Ovary (tissue), 9 donors: ENCODE data around the gene ITGA3. TPM values are rescaled to one million over a fixed set of nuclear protein-coding genes. Genes with fewer than 3 reads are reported as not detected.

Experiments
- DNase-seq, 5 donors: peaks; one replicate each; pipeline ENCODE4 v3.0.0-alpha.2; 2019 to 2020
- H3K27ac ChIP-seq, 2 donors: fragments of 200-600 bp; one replicate each; pipeline versions ENCODE4 v1.5.1 to v1.8.0; 2019 to 2022
- H3K27me3 ChIP-seq: fragments of 200-600 bp; one replicate; pipeline ENCODE4 v1.8.0; 2022
- H3K36me3 ChIP-seq: fragments of 200-600 bp; sonication (generic); one replicate; pipeline ENCODE4 v1.5.1; 2019
- H3K4me1 ChIP-seq: one replicate; pipeline ENCODE4 v1.8.1; 2013; ENCODE audit warnings: mild to moderate bottlenecking, moderate library complexity; ENCODE audit not compliant: insufficient read depth
- H3K4me3 ChIP-seq: fragments of 200-600 bp; sonication (generic); one replicate; pipeline ENCODE4 v1.5.1; 2017
- H3K9me3 ChIP-seq, 2 donors: fragments of 200-600 bp in 1 of 2; sonication (generic) in 1 of 2; one replicate each; pipeline versions ENCODE4 v1.5.1 to v1.8.1; 2013 to 2019; ENCODE audit warnings: mild to moderate bottlenecking in 1 of 2, moderate library complexity in 1 of 2
- EP300 ChIP-seq: sonication (generic); formaldehyde crosslinking; IDR thresholded peaks from one replicate; pipeline ENCODE4 v1.6.1; 2017; ENCODE audit warnings: antibody characterized with exemption
- POLR2A ChIP-seq: fragments of 450-650 bp; IDR thresholded peaks from one replicate; pipeline ENCODE4 v1.6.1; 2017; ENCODE audit warnings: antibody characterized with exemption, mild to moderate bottlenecking, moderate library complexity
- WGBS, 3 donors: extraction: QIAGEN DNeasy Blood & Tissue Kit in 1 of 3; methylation state at CpG; one replicate each; pipeline versions ENCODE4 v1.1.5 to v1.1.7; 2013 to 2017; 5-methylcytosine and 5-hydroxymethylcytosine counted together
- intact Hi-C, 4 donors: fragments of 100-400 bp; cut with DNase I; formaldehyde crosslinking; loops; one replicate each; pipeline versions ENCODE4 v1.11.0 to v1.15.1; 2022 to 2023
- polyA plus RNA-seq, 2 donors: library from polyadenylated mRNA; stranded (reverse); fragments of 200-250 nt in 1 of 2; fragments of 350-450 nt in 1 of 2; fragmentation: Illumina TruSeq in 1 of 2; extraction: RNeasy Lipid Tissue Mini Kit (QIAGEN cat#74804) in 1 of 2; gene quantifications; one replicate each; pipeline ENCODE4 v1.2.3, GENCODE V29; 2013 to 2014
- total RNA-seq, 7 donors: library from RNA; depleted of rRNA in 2 of 7; stranded (reverse); fragments of >200 nt in 2 of 7; fragmentation: NEBNext Ultra II Directional in 3 of 7; extraction: Animal tissue kit (Norgen Biotek cat#: 25700) in 3 of 7; gene quantifications; one replicate each; pipeline versions ENCODE4 v1.1.0 to v1.2.4, GENCODE V29; 2016 to 2023
- TF ChIP-seq, protein P1 (sequence below), 3 donors: fragments of 450-650 bp in 2 of 3; fragments of 200-600 bp in 1 of 3; IDR thresholded peaks; one replicate each; pipeline versions ENCODE4 v1.5.1 to v1.8.0; 2016 to 2022; ENCODE audit warnings: antibody characterized with exemption in 3 of 3, mild to moderate bottlenecking in 1 of 3
- donor health status: DM: no; HTN: no; CAD: no; lungs with moderate emphysema.
- donor health status: DM: no; HTN: no; CAD: no.
- donor health status: Bipolar disorder and iron deficiency.
- donor health status: DM: yes; HTN: yes; CAD: no.
- donor health status: DM: no; HTN: no; CAD: no.
- donor health status: DM: yes; HTN: yes; CAD: no.

Gene ITGA3
- total and polyA plus RNA-seq, 9 donors, result 23.6 to 132 (median 34.2) TPM

DNA sequence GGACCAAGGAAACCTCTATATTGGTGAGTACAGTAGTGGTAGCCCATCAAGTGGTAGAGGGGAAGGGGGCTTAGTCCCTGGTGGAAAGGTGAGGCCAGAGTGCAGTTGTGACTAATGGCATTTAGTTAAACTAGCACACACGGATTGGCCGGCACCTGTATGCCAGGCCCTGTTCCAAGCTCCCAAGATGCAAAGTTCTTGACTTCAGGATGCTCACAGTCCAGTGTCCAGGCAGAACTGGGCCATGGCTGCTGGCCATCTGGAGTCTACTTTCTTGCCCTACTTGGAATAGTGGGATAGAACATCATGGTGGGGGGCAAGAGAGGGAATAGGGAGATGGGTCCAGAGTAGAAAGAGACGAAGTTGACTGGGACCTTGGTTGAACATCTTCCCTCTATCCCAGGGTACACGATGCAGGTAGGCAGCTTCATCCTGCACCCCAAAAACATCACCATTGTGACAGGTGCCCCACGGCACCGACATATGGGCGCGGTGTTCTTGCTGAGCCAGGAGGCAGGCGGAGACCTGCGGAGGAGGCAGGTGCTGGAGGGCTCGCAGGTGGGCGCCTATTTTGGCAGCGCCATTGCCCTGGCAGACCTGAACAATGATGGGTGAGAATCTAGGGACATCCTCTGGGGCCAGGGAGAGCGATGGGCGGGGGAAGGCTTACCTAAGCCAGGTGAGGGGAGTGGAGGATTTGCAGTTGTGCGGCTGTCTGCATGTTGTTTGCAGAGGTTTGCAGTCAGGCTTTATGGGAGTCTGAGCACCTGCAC lies 15.2 kb downstream of the ITGA3 start:
- Histone ChIP-seq H3K27me3 (no peaks in the 10 kb centered on the region), H3K4me3 (no peak overlapping the region), H3K4me1 (no peaks in the 10 kb centered on the region), H3K36me3 (no peaks in the 10 kb centered on the region), H3K9me3 (no peaks in the 10 kb centered on the region), H3K27ac (no peak overlapping the region)
- intact Hi-C loops, result loop anchor here in 1 of 4 donors (5.0 kb wide), 1 partner anchor 244 kb away; no protein-coding TSS in a partner anchor
- DNase-seq, result no peak
- 91 to 96% (median 94%) methylated on average over 16 of the region's 16 CpGs for WGBS, 3 donors
- TF ChIP-seq POLR2A, result no peak
- TF ChIP-seq EP300, result no peak
- TF ChIP-seq, protein P1, sequence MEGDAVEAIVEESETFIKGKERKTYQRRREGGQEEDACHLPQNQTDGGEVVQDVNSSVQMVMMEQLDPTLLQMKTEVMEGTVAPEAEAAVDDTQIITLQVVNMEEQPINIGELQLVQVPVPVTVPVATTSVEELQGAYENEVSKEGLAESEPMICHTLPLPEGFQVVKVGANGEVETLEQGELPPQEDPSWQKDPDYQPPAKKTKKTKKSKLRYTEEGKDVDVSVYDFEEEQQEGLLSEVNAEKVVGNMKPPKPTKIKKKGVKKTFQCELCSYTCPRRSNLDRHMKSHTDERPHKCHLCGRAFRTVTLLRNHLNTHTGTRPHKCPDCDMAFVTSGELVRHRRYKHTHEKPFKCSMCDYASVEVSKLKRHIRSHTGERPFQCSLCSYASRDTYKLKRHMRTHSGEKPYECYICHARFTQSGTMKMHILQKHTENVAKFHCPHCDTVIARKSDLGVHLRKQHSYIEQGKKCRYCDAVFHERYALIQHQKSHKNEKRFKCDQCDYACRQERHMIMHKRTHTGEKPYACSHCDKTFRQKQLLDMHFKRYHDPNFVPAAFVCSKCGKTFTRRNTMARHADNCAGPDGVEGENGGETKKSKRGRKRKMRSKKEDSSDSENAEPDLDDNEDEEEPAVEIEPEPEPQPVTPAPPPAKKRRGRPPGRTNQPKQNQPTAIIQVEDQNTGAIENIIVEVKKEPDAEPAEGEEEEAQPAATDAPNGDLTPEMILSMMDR (IDR thresholded peaks at IDR 0.05), result no peak

GRCh38 chr17:50071692-50072091 lies 15.8 kb downstream of the ITGA3 start:
- Histone ChIP-seq H3K4me3 (no peak overlapping the region), H3K9me3 (no peaks in the 10 kb centered on the region), H3K36me3 (no peaks in the 10 kb centered on the region), H3K27ac (no peak overlapping the region), H3K27me3 (no peaks in the 10 kb centered on the region), H3K4me1 (no peaks in the 10 kb centered on the region)
- no peak for DNase-seq
- intact Hi-C loops, result loop anchor here in 1 of 4 donors (5.0 kb wide), 1 partner anchor 244 kb away; no protein-coding TSS in a partner anchor
- TF ChIP-seq EP300 (no peak), POLR2A (no peak)
- TF ChIP-seq, protein P1 (IDR thresholded peaks at IDR 0.05), result no peak
- 84 to 95% (median 87%) methylated on average over 6 of the region's 6 CpGs for WGBS, 3 donors

DNA sequence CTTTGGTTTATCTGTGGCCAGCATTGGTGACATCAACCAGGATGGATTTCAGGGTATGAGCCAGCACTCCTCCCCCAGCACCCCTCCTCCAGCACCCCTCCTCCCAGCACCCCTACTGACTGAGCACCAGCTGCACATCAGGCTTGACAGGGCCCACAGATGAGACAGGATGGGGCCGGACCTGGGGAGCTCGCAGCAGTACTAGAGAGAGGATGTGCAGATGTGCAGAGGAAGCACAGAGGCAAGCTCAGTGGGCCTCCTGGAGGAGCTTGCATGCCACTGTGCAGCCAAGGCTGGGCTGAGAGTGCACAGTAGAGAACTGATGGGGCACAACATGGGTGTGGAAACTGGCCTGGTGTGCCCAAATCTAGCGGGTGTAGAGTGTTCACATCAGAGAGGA lies 16.2 kb downstream of the ITGA3 start:
- 80 to 92% (median 90%) methylated on average over 3 of the region's 3 CpGs for WGBS, 3 donors
- no peaks in the 10 kb centered on the region for H3K36me3 ChIP-seq

DNA sequence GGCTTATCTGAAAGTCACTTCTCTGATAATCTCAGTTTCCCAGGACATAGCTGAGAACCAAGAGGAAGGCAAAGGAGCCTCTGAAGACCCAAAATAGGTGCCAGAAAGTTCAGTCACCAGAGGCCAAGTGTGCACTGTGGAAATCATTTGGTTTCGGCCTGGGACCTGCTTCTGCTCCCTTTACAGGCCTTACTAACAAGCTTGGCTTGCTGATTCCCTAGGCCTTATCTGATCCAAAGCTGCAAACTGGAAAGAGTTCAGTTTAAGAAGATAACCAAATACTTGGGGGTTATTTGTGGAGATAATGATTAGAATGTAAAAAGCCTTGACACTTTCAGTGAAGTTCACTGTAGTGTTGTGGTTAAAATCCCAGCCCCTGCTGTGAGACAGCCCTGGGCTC lies 17.0 kb downstream of the ITGA3 start:
- no peaks in the 10 kb centered on the region for H3K27me3 ChIP-seq
- WGBS, 3 donors, result 79 to 97% (median 83%) methylated on average over 1 of the region's 1 CpG
- intact Hi-C loops, result loop anchor here in 1 of 4 donors (5.0 kb wide), 1 partner anchor 246 kb away; no protein-coding TSS in a partner anchor

More for the DNA sequence above, 16.2 kb downstream of the ITGA3 start:
- no peaks in the 10 kb centered on the region for H3K9me3 ChIP-seq
- no peaks in the 10 kb centered on the region for H3K27me3 ChIP-seq
- no peak overlapping the region for H3K4me3 ChIP-seq
- DNase-seq, result no peak
- no peaks in the 10 kb centered on the region for H3K4me1 ChIP-seq
- TF ChIP-seq EP300 (no peak), POLR2A (no peak)
- TF ChIP-seq, protein P1 (IDR thresholded peaks at IDR 0.05), result no peak
- no peak overlapping the region for H3K27ac ChIP-seq
- intact Hi-C loops, result loop anchor here in 1 of 4 donors (5.0 kb wide), 1 partner anchor 245 kb away; no protein-coding TSS in a partner anchor

More for the DNA sequence above, 17.0 kb downstream of the ITGA3 start:
- TF ChIP-seq EP300 (no peak), POLR2A (no peak)
- TF ChIP-seq, protein P1 (IDR thresholded peaks at IDR 0.05), result no peak
- Histone ChIP-seq H3K27ac (no peak overlapping the region), H3K36me3 (no peaks in the 10 kb centered on the region), H3K9me3 (no peaks in the 10 kb centered on the region), H3K4me3 (no peak overlapping the region), H3K4me1 (no peaks in the 10 kb centered on the region)
- DNase-seq, result no peak
